GM08714 (cell line): Measurements from ENCODE around the gene OR52B2.

Experiments
- H3K4me3 ChIP-seq: fragments of 200-500 bp; sonication (Bioruptor generic); 2 replicates; pipeline ENCODE4 v1.5.1; 2014; ENCODE audit warnings: mild to moderate bottlenecking, low read length, inconsistent platforms
- ZNF274 ChIP-seq: IDR thresholded peaks from 2 replicates; pipeline ENCODE4 v1.6.1; 2012; ENCODE audit warnings: mild to moderate bottlenecking, low read depth, low read length

OR52B2 gene

DNA sequence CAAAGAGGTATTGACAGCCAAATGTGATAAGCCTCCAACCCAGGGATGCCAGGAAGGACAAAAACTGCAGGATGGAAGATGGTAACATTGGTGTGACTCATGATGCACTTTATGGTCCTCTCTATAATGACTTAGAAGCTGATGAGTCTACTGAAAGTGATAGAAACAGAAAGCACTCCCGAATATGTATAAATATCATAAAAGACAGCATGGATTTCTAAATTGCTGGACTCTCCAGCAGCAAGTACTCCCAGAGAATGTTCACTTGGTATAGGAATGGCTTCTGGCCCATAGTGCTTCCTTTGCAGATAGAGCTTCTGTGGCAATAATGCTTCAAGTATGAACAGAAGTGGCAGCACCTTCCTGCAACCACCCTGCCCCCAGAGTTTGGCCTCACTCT is at the start of gene OR52B2:
Gene OR52B2, minus strand, starts transcription at position 101 of the 400 bp plus-strand sequence. Its CDS starts 0 bp downstream, at position 101.
- no peak for TF ChIP-seq ZNF274
- no peak within 1 kb of the TSS for H3K4me3 ChIP-seq

DNA sequence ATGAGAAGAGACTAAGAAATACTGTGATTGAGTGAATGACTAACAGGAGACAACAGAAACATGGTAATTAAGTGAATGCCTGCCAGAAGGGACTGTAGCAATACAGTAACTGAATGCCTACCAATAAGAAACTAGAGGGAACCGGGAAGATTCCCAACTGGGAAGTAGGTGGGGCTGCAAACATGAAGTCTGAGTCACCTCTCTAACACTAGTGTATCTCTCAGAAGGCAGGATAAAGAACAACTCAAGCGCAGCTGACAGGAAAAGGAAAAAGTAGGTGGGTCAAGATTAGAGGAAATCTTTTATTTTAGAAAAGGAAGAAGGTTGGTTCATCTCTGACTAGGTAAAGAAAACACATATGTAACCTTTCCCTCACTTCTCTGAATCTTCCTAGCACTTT is 49.2 kb upstream of the OR52B2 start:
- no peak overlapping the region for H3K4me3 ChIP-seq
- no peak for TF ChIP-seq ZNF274

DNA sequence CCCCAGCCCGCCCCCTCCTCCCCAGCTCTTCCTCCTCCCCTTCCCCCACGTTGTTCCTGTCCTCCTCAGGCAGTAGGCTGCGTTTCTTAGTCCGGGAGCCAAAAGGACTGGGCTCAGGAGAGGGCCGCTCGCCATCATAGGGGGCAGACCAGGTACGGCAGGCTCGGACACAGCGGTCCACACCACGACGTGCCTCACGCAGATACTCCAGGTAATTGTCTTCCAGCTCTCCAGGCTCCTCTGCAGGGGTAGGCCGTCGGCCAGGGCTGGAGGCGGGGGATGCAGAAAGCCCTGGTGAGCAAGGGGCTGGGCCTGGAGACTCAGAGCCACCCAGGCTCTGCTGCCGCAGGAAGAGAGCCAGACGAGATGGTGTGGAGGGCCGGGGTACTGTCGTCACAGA is 47.6 kb upstream of the OR52B2 start:
- H3K4me3 ChIP-seq = no peak overlapping the region
- no peak for TF ChIP-seq ZNF274

DNA sequence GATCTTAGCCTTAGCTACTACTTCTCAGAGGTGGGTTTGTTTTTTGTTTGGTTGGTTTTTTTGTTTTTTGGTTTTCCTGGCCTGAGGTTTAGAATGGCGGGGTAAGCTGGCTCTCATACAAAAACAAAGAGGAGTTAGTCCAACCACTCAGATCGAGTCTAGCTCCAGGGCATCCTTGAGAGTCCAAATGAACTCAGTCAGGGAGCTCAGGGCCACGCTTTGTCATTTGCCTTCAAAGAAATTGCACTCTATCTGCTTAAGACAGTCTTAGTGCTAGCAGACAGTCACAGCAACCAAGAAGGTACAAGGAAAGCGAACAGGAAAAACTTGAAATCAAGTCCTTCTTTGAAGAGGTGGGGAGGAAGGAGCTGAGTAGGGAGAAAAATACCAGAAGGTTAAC is 46.4 kb upstream of the OR52B2 start:
- no peak overlapping the region for H3K4me3 ChIP-seq
- TF ChIP-seq ZNF274 = no peak

- H3K4me3 ChIP-seq = no peak overlapping the region
- no peak for TF ChIP-seq ZNF274
These were observed 44.4 kb upstream of the OR52B2 start for GRCh38 chr11:6214530-6214929.

DNA sequence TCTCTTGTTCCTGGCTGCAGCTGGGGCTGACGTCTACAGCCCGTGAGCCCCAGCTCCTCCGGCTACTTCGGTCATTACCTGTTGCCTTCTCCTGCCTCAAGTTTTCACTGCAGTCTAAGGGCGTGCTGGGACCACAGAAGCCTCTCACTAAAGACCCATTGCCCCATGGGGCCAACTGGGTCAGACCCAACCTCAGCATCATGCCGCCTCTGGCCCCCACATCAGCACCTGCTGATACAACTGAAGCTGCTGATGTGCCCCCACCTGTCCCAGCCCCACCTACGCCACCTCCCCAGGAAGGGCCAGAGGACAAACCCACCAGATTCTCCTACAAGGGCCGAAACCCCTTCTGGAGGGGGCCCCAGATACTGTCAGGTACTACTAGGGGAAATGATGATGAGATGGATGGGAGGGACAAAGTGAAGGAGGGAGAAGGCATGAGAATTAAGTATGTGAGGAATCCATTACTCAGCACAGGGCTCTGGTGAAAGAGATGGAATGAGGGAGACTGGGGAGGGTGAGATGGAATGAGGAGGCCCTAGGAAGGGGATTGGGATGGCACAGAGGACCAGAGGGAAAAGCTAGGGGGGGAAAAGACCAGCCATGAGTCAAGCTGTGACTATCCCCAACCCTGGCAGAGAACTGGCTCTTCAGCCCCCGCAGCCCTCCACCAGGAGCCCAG is 40.3 kb upstream of the OR52B2 start:
- TF ChIP-seq ZNF274 = no peak
- no peak overlapping the region for H3K4me3 ChIP-seq

GRCh38 chr11:6209801-6210200 is 39.7 kb upstream of the OR52B2 start:
- TF ChIP-seq ZNF274 = no peak
- H3K4me3 ChIP-seq = no peak overlapping the region

DNA sequence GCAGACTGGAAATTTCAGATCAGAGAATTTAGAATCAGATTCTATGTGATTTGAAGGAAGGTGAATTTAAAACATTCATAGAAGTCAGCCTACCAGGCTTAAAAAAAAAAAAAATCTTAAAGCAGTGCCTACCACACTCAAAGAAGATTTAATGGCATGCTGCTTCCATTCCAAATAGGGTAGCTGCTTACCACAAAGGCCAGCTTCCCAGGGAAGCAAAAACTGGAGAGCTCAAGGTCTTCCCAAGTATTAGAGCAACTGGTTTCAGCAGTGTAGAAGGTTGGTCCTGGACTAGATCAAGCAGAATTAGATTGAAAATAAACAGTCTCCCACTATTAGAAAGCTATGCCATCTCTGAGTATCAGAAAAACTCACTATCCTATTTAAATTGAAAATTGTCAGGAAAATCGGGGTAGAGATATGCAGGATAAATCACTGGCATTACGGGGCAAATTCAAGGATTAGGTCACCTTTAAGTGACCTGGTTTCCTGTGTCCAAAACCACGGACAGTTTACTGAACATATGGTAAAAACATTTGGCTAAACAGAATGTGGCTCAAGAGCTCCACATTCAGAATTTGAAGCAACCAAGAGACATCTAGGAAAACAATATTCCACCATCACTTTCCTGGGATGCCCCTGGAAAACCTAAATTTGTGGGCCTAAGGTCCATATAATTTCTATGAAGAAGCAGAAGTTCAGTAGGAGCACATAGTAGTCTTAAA is 36.5 kb upstream of the OR52B2 start:
- H3K4me3 ChIP-seq = no peak overlapping the region
- no peak for TF ChIP-seq ZNF274

DNA sequence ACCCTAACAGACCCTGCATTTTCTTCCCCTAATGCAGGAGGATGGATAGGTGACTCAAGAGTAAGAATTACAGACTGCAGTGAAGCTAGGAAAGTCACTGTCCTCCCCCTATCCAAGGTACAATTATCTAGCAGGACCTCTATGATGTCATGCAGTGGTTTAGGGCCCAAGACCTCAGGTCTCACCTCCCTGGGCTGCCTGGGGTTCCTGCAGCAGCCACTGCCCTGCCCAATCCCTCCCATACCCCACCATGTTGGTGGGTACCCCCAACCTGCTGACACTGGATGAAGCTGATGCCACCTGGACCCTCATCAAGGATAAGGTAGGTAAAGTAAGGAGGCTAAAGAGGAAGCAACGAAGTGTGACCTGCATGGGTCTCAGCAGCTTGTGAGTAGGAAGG is 35.2 kb upstream of the OR52B2 start, which contains the start of gene C11orf42:
Gene C11orf42, plus strand, starts transcription at position 192 of the 400 bp plus-strand sequence. Its CDS starts 59 bp downstream, at position 251.
- H3K4me3 ChIP-seq = no peak within 1 kb of the TSS
- no peak for TF ChIP-seq ZNF274

DNA sequence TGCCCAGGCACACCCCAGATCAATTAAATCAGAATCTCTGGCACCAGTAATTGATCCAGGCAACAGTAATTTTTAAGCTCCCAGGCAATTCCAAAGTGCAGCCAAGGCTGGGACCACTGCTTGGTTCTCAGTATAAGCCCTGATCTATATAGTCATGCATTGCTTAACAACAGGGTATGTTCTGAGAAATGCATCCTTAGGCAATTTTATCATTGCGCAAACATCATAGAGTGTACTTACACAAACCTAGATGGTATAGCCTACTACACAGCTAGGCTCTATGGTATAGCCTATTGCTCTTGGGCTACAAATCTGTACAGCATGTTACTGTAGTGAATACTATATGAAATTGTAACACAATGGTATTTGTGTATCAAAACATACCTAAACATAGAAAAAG is 34.6 kb upstream of the OR52B2 start:
- no peak for TF ChIP-seq ZNF274
- H3K4me3 ChIP-seq = no peak overlapping the region

GRCh38 chr11:6203327-6203726 is 33.2 kb upstream of the OR52B2 start:
- TF ChIP-seq ZNF274 = no peak
- H3K4me3 ChIP-seq = no peak overlapping the region

- TF ChIP-seq ZNF274 = no peak
- H3K4me3 ChIP-seq = no peak overlapping the region
These were observed 31.9 kb upstream of the OR52B2 start for GRCh38 chr11:6202041-6202440.

GRCh38 chr11:6201481-6201880 is 31.4 kb upstream of the OR52B2 start:
- no peak overlapping the region for H3K4me3 ChIP-seq
- TF ChIP-seq ZNF274 = no peak

DNA sequence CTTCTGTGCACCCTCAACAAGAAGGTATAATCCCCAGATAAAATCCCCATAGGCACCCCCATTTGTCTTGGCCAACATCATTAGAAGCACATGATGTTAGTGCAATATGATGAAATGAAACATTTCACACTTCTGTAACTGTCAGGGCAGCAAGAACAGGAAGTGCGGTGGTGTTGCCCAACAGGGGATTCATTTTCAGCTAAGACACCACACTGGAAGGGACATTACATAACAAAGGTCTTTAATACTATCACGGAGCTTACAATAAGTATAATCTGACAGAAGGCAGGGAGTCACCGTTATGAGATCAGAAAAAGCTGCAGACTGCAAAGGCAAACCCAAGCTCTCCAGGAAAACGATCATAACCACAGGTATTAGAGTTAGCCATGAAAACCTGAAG is 30.8 kb upstream of the OR52B2 start:
- no peak overlapping the region for H3K4me3 ChIP-seq
- TF ChIP-seq ZNF274 = no peak

DNA sequence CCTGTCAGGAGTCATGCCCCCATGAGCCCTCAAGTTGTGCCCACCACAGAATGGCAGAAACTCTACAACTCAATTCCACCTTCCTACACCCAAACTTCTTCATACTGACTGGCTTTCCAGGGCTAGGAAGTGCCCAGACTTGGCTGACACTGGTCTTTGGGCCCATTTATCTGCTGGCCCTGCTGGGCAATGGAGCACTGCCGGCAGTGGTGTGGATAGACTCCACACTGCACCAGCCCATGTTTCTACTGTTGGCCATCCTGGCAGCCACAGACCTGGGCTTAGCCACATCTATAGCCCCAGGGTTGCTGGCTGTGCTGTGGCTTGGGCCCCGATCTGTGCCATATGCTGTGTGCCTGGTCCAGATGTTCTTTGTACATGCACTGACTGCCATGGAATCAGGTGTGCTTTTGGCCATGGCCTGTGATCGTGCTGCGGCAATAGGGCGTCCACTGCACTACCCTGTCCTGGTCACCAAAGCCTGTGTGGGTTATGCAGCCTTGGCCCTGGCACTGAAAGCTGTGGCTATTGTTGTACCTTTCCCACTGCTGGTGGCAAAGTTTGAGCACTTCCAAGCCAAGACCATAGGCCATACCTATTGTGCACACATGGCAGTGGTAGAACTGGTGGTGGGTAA is 29.2 kb upstream of the OR52B2 start, which contains the start of gene OR52W1:
Gene OR52W1, plus strand, starts transcription at position 51 of the 637 bp plus-strand sequence. Its CDS starts 0 bp downstream, at position 51.
- no peak for TF ChIP-seq ZNF274
- no peak within 1 kb of the TSS for H3K4me3 ChIP-seq
